HEK293 (cell line): ENCODE results near the gene GTF2F1.

Source experiments
- BCL11A ChIP-seq: fragments of 450-650 bp; formaldehyde crosslinking; IDR thresholded peaks from 2 replicates; pipeline ENCODE4 v1.5.1; 2016; ENCODE audit warnings: low read depth, missing biosample characterization, missing genetic modification characterization
- BCL11B ChIP-seq: fragments of 450-650 bp; formaldehyde crosslinking; IDR thresholded peaks from 2 replicates; pipeline ENCODE4 v1.5.1; 2016; ENCODE audit warnings: low read depth, missing biosample characterization, missing genetic modification characterization
- GFI1B ChIP-seq: fragments of 450-650 bp; formaldehyde crosslinking; IDR thresholded peaks from 2 replicates; pipeline ENCODE4 v1.5.1; 2016; ENCODE audit warnings: missing biosample characterization, missing genetic modification characterization
- GLIS2 ChIP-seq: fragments of 450-650 bp; formaldehyde crosslinking; IDR thresholded peaks from 2 replicates; pipeline ENCODE4 v1.5.1; 2016; ENCODE audit warnings: missing biosample characterization, missing genetic modification characterization
- HOXD13 ChIP-seq: sonication (generic); formaldehyde crosslinking; IDR thresholded peaks from 2 replicates; pipeline ENCODE4 v1.8.0; 2022; ENCODE audit warnings: missing genetic modification reagents, borderline replicate concordance
- IKZF3 ChIP-seq: fragments of 450-650 bp; IDR thresholded peaks from 2 replicates; pipeline ENCODE4 v1.5.0; 2018; ENCODE audit warnings: missing biosample characterization, mild to moderate bottlenecking, missing genetic modification characterization, moderate library complexity
- KLF10 ChIP-seq: fragments of 450-650 bp; IDR thresholded peaks from 2 replicates; pipeline ENCODE4 v1.5.1; 2018; ENCODE audit warnings: missing biosample characterization, mild to moderate bottlenecking, missing genetic modification characterization
- PRDM1 ChIP-seq: fragments of 450-650 bp; formaldehyde crosslinking; IDR thresholded peaks from 2 replicates; pipeline ENCODE4; 2016; ENCODE audit warnings: missing biosample characterization, missing genetic modification characterization
- SETDB1 ChIP-seq: IDR thresholded peaks from one replicate; pipeline ENCODE4 v1.6.1; 2017; ENCODE audit warnings: mild to moderate bottlenecking, low read length, moderate library complexity, mixed read lengths; ENCODE audit not compliant: insufficient read length
- SP2 ChIP-seq: fragments of 450-650 bp; formaldehyde crosslinking; IDR thresholded peaks from 2 replicates; pipeline ENCODE4 v1.5.1; 2016; ENCODE audit warnings: missing biosample characterization, missing genetic modification characterization
- WT1 ChIP-seq: fragments of 450-650 bp; formaldehyde crosslinking; IDR thresholded peaks from 2 replicates; pipeline ENCODE4 v1.5.1; 2016; ENCODE audit warnings: missing biosample characterization, missing genetic modification characterization
- YY2 ChIP-seq: fragments of 450-650 bp; formaldehyde crosslinking; IDR thresholded peaks from 2 replicates; pipeline ENCODE4 v1.5.1; 2016; ENCODE audit warnings: missing biosample characterization, missing genetic modification characterization
- ZBTB6 ChIP-seq: fragments of 450-650 bp; formaldehyde crosslinking; IDR thresholded peaks from 2 replicates; pipeline ENCODE4 v1.5.1; 2017; ENCODE audit warnings: missing biosample characterization, missing genetic modification characterization
- ZBTB7A ChIP-seq: fragments of 450-650 bp; formaldehyde crosslinking; IDR thresholded peaks from 2 replicates; pipeline ENCODE4 v1.5.1; 2016; ENCODE audit warnings: low read depth, missing biosample characterization, missing genetic modification characterization
- ZFP37 ChIP-seq: fragments of 450-650 bp; formaldehyde crosslinking; IDR thresholded peaks from 2 replicates; pipeline ENCODE4 v1.5.1; 2016; ENCODE audit warnings: missing biosample characterization, missing genetic modification characterization
- ZNF132 ChIP-seq: fragments of 450-650 bp; formaldehyde crosslinking; IDR thresholded peaks from 2 replicates; pipeline ENCODE4 v1.5.1; 2017; ENCODE audit warnings: missing biosample characterization, missing genetic modification characterization, borderline replicate concordance
- ZNF16 ChIP-seq: fragments of 450-650 bp; formaldehyde crosslinking; IDR thresholded peaks from 2 replicates; pipeline ENCODE4 v1.5.1; 2016; ENCODE audit warnings: low read depth, missing biosample characterization, missing genetic modification characterization
- ZNF175 ChIP-seq: fragments of 450-650 bp; formaldehyde crosslinking; IDR thresholded peaks from 2 replicates; pipeline ENCODE4 v1.5.1; 2016; ENCODE audit warnings: missing biosample characterization, missing genetic modification characterization
- ZNF24 ChIP-seq: fragments of 450-650 bp; formaldehyde crosslinking; IDR thresholded peaks from 2 replicates; pipeline ENCODE4 v1.5.1; 2016; ENCODE audit warnings: missing biosample characterization, missing genetic modification characterization
- ZNF266 ChIP-seq: fragments of 450-650 bp; formaldehyde crosslinking; IDR thresholded peaks from 2 replicates; pipeline ENCODE4 v1.5.1; 2016; ENCODE audit warnings: missing biosample characterization, missing genetic modification characterization, low read depth
- ZNF324 ChIP-seq: fragments of 450-650 bp; formaldehyde crosslinking; IDR thresholded peaks from 2 replicates; pipeline ENCODE4 v1.5.1; 2016; ENCODE audit warnings: missing biosample characterization, missing genetic modification characterization
- ZNF335 ChIP-seq: fragments of 450-650 bp; formaldehyde crosslinking; conservative IDR thresholded peaks from 2 replicates; pipeline ENCODE4 v1.5.1; 2016; ENCODE audit warnings: missing biosample characterization, missing genetic modification characterization
- ZNF350 ChIP-seq: fragments of 450-650 bp; formaldehyde crosslinking; IDR thresholded peaks from 2 replicates; pipeline ENCODE4 v1.5.0; 2017; ENCODE audit warnings: missing biosample characterization, mild to moderate bottlenecking, missing genetic modification characterization
- ZNF391 ChIP-seq: fragments of 450-650 bp; formaldehyde crosslinking; IDR thresholded peaks from 2 replicates; pipeline ENCODE4 v1.5.1; 2016; ENCODE audit warnings: low read depth, missing biosample characterization, missing genetic modification characterization, borderline replicate concordance
- ZNF626 ChIP-seq: fragments of 450-650 bp; sonication (Bioruptor Pico); formaldehyde crosslinking; IDR thresholded peaks from 2 replicates; pipeline ENCODE4 v1.5.1; 2018; ENCODE audit warnings: missing biosample characterization, missing genetic modification characterization, inconsistent platforms
- ZNF654 ChIP-seq: fragments of 450-650 bp; formaldehyde crosslinking; IDR thresholded peaks from 2 replicates; pipeline ENCODE4 v1.5.1; 2016; ENCODE audit warnings: low read depth, missing biosample characterization, missing genetic modification characterization
- ZNF664 ChIP-seq: fragments of 450-650 bp; formaldehyde crosslinking; IDR thresholded peaks from 2 replicates; pipeline ENCODE4 v1.5.1; 2016; ENCODE audit warnings: missing biosample characterization, missing genetic modification characterization
- ZNF707 ChIP-seq: fragments of 450-650 bp; formaldehyde crosslinking; IDR thresholded peaks from 2 replicates; pipeline ENCODE4 v1.5.1; 2016; ENCODE audit warnings: missing biosample characterization, missing genetic modification characterization
- ZNF837 ChIP-seq: fragments of 450-650 bp; formaldehyde crosslinking; IDR thresholded peaks from 2 replicates; pipeline ENCODE4 v1.5.1; 2016; ENCODE audit warnings: missing biosample characterization, missing genetic modification characterization
- ZSCAN30 ChIP-seq: fragments of 450-650 bp; IDR thresholded peaks from 2 replicates; pipeline ENCODE4 v1.5.1; 2018; ENCODE audit warnings: missing biosample characterization, mild to moderate bottlenecking, missing genetic modification characterization, moderate library complexity
- ZXDB ChIP-seq: fragments of 450-650 bp; formaldehyde crosslinking; IDR thresholded peaks from 2 replicates; pipeline ENCODE4 v1.5.1; 2016; ENCODE audit warnings: missing biosample characterization, missing genetic modification characterization
- TF ChIP-seq, protein P1 (sequence below): fragments of 450-650 bp; formaldehyde crosslinking; IDR thresholded peaks from 2 replicates; pipeline ENCODE4 v1.5.1; 2016; ENCODE audit warnings: missing biosample characterization, missing genetic modification characterization
- TF ChIP-seq, protein P2 (sequence below): fragments of 450-650 bp; formaldehyde crosslinking; IDR thresholded peaks from 2 replicates; pipeline ENCODE4 v1.5.1; 2016; ENCODE audit warnings: missing biosample characterization, missing genetic modification characterization
- TF ChIP-seq, protein P3 (sequence below): fragments of 450-650 bp; formaldehyde crosslinking; IDR thresholded peaks from 2 replicates; pipeline ENCODE4 v1.5.1; 2016; ENCODE audit warnings: missing biosample characterization, missing genetic modification characterization

Gene GTF2F1

DNA sequence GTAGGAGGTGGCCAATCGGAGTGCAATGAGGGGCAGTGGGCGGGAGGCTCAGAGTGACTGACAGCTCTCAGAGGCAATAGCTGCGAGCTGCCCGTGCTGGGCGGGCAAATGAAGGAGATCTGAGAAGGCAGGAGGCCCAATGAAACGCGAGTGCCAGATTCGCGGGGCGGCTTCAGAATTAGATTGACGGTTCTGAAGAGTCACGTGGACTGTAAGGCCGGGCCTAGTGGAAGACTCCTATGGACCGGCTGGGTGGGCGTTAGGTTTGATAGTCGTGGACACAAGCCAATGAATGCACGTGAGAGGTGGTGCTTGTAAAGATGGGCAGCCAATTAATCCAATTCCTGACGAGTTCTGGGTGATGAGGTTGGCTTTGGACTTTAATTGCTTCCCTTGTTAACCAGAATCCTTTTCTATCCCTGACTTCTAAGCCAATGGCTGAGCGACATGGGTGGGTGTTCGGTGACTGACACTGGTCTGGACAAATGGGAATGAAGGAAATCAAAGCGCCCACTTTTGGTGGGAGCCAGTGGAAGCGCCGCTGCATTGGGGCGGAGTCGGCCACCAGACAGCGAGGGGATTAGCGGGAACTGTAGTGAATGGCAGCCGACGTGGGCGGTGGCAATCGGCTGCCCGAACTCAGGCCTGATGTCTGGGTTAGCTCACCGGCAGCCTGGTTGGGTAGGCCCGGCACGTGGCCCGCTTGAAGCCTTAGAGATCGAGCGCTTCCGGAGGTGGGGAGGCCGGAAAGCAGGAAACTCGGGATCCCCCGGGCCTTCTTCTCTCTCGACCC, 32.2 kb upstream of the GTF2F1 start (continued):
- TF ChIP-seq, protein P1, sequence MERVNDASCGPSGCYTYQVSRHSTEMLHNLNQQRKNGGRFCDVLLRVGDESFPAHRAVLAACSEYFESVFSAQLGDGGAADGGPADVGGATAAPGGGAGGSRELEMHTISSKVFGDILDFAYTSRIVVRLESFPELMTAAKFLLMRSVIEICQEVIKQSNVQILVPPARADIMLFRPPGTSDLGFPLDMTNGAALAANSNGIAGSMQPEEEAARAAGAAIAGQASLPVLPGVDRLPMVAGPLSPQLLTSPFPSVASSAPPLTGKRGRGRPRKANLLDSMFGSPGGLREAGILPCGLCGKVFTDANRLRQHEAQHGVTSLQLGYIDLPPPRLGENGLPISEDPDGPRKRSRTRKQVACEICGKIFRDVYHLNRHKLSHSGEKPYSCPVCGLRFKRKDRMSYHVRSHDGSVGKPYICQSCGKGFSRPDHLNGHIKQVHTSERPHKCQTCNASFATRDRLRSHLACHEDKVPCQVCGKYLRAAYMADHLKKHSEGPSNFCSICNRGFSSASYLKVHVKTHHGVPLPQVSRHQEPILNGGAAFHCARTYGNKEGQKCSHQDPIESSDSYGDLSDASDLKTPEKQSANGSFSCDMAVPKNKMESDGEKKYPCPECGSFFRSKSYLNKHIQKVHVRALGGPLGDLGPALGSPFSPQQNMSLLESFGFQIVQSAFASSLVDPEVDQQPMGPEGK (tag by site-specific recombination): peak; percentile 36; the same call in 1 of the 2 replicates
- TF ChIP-seq ZSCAN30 (tag by site-specific recombination) (peak; percentile 83), ZNF837 (tag by site-specific recombination) (no peak), BCL11B (tag by site-specific recombination) (no peak), IKZF3 (tag by site-specific recombination) (peak; percentile 96), ZXDB (tag by site-specific recombination) (peak; percentile 77), ZNF24 (0 out of 2 replicates have a peak, but pooled peaks have one; percentile 47), ZNF266 (tag by site-specific recombination) (no peak), HOXD13 (CRISPR knock-in tag) (peak; percentile 99), GFI1B (tag by site-specific recombination) (peak; percentile 90), PRDM1 (no peak), SP2 (peak; percentile 98), ZNF175 (tag by site-specific recombination) (no peak), ZNF324 (tag by site-specific recombination) (peak; percentile 85; the same call in 1 of the 2 replicates), ZBTB7A (tag by site-specific recombination) (no peak), ZNF664 (tag by site-specific recombination) (no peak), ZNF391 (tag by site-specific recombination) (no peak), YY2 (0 out of 2 replicates have a peak, but pooled peaks have one; percentile 27), WT1 (tag by site-specific recombination) (no peak), ZNF707 (tag by site-specific recombination) (no peak), ZNF132 (tag by site-specific recombination) (no peak), ZNF654 (no peak), KLF10 (tag by site-specific recombination) (peak; percentile 72), ZBTB6 (tag by site-specific recombination) (no peak), ZNF626 (no peak), ZNF335 (tag by site-specific recombination) (peak; percentile 96), ZNF350 (tag by site-specific recombination) (peak; percentile 99), SETDB1 (peak; percentile 92), BCL11A (tag by site-specific recombination) (no peak), ZNF16 (tag by site-specific recombination) (no peak), ZFP37 (no peak), GLIS2 (tag by site-specific recombination) (peak; percentile 52)
- TF ChIP-seq, protein P2, sequence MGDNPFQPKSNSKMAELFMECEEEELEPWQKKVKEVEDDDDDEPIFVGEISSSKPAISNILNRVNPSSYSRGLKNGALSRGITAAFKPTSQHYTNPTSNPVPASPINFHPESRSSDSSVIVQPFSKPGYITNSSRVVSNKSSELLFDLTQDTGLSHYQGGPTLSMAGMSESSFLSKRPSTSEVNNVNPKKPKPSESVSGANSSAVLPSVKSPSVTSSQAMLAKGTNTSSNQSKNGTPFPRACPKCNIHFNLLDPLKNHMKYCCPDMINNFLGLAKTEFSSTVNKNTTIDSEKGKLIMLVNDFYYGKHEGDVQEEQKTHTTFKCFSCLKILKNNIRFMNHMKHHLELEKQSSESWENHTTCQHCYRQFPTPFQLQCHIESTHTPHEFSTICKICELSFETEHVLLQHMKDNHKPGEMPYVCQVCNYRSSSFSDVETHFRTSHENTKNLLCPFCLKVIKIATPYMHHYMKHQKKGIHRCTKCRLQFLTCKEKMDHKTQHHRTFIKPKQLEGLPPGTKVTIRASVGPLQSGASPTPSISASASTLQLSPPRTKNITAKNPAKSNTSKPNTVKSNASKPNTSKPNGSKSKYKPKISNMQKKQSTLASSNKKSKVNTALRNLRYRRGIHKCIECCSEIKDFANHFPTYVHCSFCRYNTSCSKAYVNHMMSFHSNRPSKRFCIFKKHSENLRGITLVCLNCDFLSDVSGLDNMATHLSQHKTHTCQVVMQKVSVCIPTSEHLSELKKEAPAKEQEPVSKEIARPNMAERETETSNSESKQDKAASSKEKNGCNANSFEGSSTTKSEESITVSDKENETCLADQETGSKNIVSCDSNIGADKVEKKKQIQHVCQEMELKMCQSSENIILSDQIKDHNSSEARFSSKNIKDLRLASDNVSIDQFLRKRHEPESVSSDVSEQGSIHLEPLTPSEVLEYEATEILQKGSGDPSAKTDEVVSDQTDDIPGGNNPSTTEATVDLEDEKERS (tag by site-specific recombination): no peak
- TF ChIP-seq, protein P3, sequence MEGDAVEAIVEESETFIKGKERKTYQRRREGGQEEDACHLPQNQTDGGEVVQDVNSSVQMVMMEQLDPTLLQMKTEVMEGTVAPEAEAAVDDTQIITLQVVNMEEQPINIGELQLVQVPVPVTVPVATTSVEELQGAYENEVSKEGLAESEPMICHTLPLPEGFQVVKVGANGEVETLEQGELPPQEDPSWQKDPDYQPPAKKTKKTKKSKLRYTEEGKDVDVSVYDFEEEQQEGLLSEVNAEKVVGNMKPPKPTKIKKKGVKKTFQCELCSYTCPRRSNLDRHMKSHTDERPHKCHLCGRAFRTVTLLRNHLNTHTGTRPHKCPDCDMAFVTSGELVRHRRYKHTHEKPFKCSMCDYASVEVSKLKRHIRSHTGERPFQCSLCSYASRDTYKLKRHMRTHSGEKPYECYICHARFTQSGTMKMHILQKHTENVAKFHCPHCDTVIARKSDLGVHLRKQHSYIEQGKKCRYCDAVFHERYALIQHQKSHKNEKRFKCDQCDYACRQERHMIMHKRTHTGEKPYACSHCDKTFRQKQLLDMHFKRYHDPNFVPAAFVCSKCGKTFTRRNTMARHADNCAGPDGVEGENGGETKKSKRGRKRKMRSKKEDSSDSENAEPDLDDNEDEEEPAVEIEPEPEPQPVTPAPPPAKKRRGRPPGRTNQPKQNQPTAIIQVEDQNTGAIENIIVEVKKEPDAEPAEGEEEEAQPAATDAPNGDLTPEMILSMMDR (tag by site-specific recombination): no peak
